ENCODE data around the gene PRAMEF13. TPM values are rescaled to one million over a fixed set of nuclear protein-coding genes. Genes with fewer than 3 reads are reported as not detected.
A peak's percentile ranks its signal among the peaks of the same experiment; 100 is the strongest.
"Not testable (repeated sequence)": the region's sequence is repeated elsewhere in the genome, so short reads cannot be mapped to it uniquely, and the experiment has no call there.

The PRAMEF13 gene
- total and polyA plus RNA-seq, 9 of the 15 experiments (the other 6 are each of a cell fraction or from before 2014, with no cell fraction given), result not detected

GRCh38 chr1:13245841-13246553 is 44.8 kb upstream of the PRAMEF13 start:
- H3K27me3 ChIP-seq (ENCODE audit: control insufficient read depth in 2 of 2, insufficient read depth in 2 of 2, low read length in 2 of 2); H3K36me3 ChIP-seq (ENCODE audit: control insufficient read depth, insufficient read depth, low read length); H3K9me3 ChIP-seq (replicated peaks; ENCODE audit: control insufficient read depth, insufficient read depth, low read depth, low read length); H3K9me1 ChIP-seq (ENCODE audit: control insufficient read depth, insufficient read depth, low read length); BruUV-seq (replicated peaks); H3K27ac ChIP-seq (ENCODE audit: extremely low read depth, low read depth, low read length); FAIRE-seq; H3K9ac ChIP-seq (ENCODE audit: insufficient read depth in 1 of 2, low read depth in 2 of 2, low read length in 2 of 2); ATAC-seq; H3K4me3 ChIP-seq; H3K4me1 ChIP-seq (replicated peaks in 1 of 2; ENCODE audit: control insufficient read depth in 2 of 2, insufficient read depth in 2 of 2, low read length in 2 of 2); POLR2A ChIA-PET; H2AFZ ChIP-seq (ENCODE audit: low read depth, low read length); CTCF ChIA-PET (ENCODE audit: low intra/inter-chr PET ratio); H4K20me1 ChIP-seq (replicated peaks; ENCODE audit: control insufficient read depth, insufficient read depth, low read length); intact Hi-C loops (cut with micrococcal nuclease); DNase-seq (ENCODE audit: extremely low read depth in 1 of 4, low spot score in 3 of 4); H3K79me2 ChIP-seq (ENCODE audit: control insufficient read depth, insufficient read depth, low read length); H3K4me2 ChIP-seq (ENCODE audit: insufficient read depth, low read length): not testable (repeated sequence)
- TF ChIP-seq, protein P1, sequence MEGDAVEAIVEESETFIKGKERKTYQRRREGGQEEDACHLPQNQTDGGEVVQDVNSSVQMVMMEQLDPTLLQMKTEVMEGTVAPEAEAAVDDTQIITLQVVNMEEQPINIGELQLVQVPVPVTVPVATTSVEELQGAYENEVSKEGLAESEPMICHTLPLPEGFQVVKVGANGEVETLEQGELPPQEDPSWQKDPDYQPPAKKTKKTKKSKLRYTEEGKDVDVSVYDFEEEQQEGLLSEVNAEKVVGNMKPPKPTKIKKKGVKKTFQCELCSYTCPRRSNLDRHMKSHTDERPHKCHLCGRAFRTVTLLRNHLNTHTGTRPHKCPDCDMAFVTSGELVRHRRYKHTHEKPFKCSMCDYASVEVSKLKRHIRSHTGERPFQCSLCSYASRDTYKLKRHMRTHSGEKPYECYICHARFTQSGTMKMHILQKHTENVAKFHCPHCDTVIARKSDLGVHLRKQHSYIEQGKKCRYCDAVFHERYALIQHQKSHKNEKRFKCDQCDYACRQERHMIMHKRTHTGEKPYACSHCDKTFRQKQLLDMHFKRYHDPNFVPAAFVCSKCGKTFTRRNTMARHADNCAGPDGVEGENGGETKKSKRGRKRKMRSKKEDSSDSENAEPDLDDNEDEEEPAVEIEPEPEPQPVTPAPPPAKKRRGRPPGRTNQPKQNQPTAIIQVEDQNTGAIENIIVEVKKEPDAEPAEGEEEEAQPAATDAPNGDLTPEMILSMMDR (IDR thresholded peaks at IDR 0.05 in 2 of 3, conservative IDR thresholded peaks at IDR 0.05 in 1 of 3; ENCODE audit: insufficient read depth in 2 of 3, low read depth in 1 of 3, low read length in 3 of 3), result peak in 2 of 3 experiments; percentile 4 to 12; a peak in 1 of 6 replicates
- under 1% methylated on average over 5 of the region's 5 CpGs for WGBS (ENCODE audit: insufficient coverage, low coverage, missing lambda C conversion rate)
- in situ Hi-C loops (cut with MboI), result loop anchor here (25.0 kb wide), 1 partner anchor 134 kb away; the partner anchor contains the start of gene HNRNPCL2

DNA sequence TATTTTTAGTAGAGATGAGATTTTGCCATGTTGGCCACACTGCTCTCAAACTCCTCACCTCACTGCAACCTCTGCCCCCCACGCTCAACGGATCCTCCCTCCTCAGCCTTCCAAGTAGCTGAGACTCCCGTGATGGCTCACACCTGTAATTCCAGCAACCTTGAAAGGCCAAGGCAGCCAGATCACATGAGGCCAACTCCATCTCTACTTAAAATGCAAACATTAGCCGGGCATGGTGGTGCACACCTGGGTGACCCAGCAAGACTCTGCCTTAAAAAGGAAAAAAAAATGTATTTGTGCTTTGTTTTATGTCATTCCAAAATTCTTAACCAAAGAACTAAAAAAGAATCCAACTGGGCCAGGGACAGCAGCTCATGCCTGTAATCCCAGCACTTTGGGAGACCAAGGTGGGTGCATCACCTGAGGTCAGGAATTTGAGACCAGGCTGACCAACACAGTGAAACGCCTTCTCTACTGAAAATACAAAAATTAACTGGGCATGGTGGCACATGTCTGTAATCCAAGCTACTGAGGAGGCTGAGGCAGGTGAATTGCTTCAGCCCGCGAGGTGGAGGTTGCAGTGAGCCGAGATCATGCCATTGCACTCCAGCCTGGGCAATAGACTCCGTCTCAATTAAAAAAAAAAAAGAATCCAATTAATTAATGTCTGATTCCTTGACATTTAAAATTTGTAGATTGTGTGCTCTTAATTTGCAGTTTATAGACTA is 42.5 kb upstream of the PRAMEF13 start:
- POLR2A ChIA-PET, result interaction anchor here (0.6 kb wide), 1 partner anchor 794 kb away, joined by 3 read pairs; no protein-coding TSS in a partner anchor
- H3K36me3 ChIP-seq (ENCODE audit: control insufficient read depth, insufficient read depth, low read length); H3K9me1 ChIP-seq (ENCODE audit: control insufficient read depth, insufficient read depth, low read length); H3K4me1 ChIP-seq (replicated peaks in 1 of 2; ENCODE audit: control insufficient read depth in 2 of 2, insufficient read depth in 2 of 2, low read length in 2 of 2); H2AFZ ChIP-seq (ENCODE audit: low read depth, low read length); H3K9me3 ChIP-seq (replicated peaks; ENCODE audit: control insufficient read depth, insufficient read depth, low read depth, low read length); DNase-seq (ENCODE audit: extremely low read depth in 1 of 4, low spot score in 3 of 4); H3K4me3 ChIP-seq; H3K27me3 ChIP-seq (ENCODE audit: control insufficient read depth in 2 of 2, insufficient read depth in 2 of 2, low read length in 2 of 2); ATAC-seq; H3K9ac ChIP-seq (ENCODE audit: insufficient read depth in 1 of 2, low read depth in 2 of 2, low read length in 2 of 2); intact Hi-C loops (cut with micrococcal nuclease); CTCF ChIA-PET (ENCODE audit: low intra/inter-chr PET ratio); H3K79me2 ChIP-seq (ENCODE audit: control insufficient read depth, insufficient read depth, low read length); H3K27ac ChIP-seq (ENCODE audit: extremely low read depth, low read depth, low read length); BruUV-seq (replicated peaks); H3K4me2 ChIP-seq (ENCODE audit: insufficient read depth, low read length); H4K20me1 ChIP-seq (replicated peaks; ENCODE audit: control insufficient read depth, insufficient read depth, low read length); FAIRE-seq: not testable (repeated sequence)
- in situ Hi-C loops (cut with MboI), result loop anchor here (25.0 kb wide), 1 partner anchor 131 kb away; the partner anchor contains the start of gene HNRNPCL2
- 1% methylated on average over 9 of the region's 9 CpGs for WGBS (ENCODE audit: insufficient coverage, low coverage, missing lambda C conversion rate)
